ENCODE results near the gene THAP4.
A peak's percentile ranks its signal among the peaks of the same experiment; 100 is the strongest.

Gene THAP4, protein sequence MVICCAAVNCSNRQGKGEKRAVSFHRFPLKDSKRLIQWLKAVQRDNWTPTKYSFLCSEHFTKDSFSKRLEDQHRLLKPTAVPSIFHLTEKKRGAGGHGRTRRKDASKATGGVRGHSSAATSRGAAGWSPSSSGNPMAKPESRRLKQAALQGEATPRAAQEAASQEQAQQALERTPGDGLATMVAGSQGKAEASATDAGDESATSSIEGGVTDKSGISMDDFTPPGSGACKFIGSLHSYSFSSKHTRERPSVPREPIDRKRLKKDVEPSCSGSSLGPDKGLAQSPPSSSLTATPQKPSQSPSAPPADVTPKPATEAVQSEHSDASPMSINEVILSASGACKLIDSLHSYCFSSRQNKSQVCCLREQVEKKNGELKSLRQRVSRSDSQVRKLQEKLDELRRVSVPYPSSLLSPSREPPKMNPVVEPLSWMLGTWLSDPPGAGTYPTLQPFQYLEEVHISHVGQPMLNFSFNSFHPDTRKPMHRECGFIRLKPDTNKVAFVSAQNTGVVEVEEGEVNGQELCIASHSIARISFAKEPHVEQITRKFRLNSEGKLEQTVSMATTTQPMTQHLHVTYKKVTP

DNA sequence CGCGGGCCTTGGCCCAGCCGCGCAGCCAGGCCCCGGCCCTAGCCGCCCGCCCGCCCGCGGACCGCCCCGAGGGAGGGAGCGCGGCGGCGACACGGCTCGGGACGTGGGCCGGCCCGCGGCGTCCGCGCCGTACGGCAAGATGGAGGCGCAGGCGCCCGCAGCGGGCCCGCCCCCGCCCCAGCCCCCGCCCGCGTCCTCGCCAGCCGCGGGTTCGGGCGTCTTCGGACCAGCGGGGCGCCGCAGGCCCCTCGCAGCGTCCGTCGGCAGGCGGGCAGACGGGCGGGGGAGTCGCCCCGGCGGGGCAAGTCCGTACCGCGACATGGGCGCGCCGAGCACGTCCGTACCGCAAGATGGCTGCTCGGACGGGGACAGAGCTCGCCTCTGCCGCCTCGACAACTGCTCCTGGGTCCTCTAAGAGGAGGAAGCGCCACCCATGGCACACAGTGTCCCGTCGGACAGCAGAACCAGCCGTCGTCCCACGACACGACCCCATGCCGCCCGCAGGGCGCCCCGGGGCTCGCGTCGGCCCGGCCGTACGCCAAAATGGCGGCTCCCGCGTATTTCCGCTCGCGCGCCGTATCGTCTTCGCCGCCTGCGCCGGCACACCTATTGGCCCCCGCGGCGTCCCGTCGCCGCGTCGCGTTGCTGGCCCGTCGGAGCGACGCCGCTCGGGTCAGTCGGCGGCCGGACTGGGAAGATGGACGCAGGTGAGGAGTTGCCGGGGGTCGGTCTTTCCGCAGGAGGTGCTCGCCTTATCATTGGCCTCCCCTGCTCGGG is at the start of gene THAP4, which contains the start of gene ATG4B:
Gene THAP4, minus strand, starts transcription at position 141 of the 777 bp plus-strand sequence. CDS start 141 bp downstream, outside the sequence.
Gene ATG4B, plus strand, starts transcription at position 676 of the 777 bp plus-strand sequence. Its CDS starts 22 bp downstream, at position 698.
- peak; percentile 84 for DNase-seq

DNA sequence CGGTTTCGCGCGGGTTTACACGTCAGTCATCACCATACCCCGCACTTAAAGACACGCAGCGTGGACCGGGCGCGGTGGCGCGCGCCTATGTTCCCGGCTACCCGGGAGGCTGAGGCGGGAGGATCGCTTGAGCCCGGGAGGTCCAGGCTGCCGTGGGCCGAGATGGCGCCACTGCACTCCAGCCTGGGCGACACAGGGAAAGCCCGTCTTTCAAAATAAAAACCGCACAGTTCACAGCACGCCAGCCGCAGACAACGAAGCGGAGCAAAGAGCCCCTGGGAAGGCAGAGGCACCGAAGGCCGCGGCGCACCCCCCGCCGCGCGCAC is 49.3 kb upstream of the THAP4 start:
- DNase-seq = no peak

DNA sequence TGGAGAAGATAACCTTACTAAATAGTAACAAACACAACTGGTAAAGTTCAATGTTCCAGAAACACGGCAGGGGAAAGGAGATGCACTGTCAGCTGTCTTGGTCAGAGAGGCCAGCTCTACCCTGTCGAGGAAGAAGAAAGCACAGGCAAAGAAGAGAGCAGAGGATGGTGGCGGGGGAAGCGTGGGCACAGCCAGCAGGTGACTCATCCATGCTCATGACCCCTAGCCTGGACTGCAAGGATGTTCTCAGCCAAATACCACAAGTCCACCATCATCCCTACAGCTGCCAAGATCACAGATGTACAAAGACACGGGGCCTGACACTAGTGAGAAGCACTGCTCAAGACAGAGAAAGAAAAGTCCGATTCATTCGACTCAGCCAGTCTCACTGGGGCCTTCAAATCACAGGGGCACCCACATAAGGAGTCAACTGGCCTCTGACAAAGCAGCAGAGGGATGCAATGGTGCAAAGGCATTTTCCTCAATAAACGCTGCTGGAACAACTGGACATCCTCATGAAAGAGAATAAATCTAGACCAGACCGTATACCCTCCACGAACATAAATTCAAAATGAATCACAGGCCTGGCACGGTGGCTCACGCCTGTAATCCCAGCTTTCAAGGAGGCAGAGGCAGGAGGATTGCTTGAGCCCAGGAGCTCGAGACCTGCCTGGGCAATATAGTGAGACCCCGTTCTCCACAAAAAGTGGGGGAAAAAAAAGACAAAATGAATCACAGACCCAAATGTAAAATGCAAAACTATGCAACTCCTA is 44.1 kb upstream of the THAP4 start:
- peak; percentile 98 for DNase-seq

DNA sequence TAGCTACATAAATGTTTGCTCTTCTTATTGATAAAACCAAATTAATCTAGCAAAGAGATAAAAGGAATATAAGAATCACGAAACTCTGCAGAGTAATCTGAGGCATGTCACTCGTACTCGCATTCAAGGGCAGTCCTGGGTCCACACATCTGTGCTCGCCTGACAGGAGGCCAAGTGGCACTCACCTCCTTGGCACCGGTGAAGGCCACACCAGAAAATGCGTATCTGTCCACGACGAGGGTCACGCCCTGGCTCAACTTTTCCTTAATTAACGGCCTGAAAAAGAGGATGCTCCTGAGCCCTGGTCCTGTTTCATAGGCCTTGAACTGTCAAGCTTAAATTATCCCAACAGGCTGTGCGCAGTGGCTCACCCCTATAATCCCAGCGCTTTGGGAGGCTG is 43.1 kb upstream of the THAP4 start:
- DNase-seq = no peak

DNA sequence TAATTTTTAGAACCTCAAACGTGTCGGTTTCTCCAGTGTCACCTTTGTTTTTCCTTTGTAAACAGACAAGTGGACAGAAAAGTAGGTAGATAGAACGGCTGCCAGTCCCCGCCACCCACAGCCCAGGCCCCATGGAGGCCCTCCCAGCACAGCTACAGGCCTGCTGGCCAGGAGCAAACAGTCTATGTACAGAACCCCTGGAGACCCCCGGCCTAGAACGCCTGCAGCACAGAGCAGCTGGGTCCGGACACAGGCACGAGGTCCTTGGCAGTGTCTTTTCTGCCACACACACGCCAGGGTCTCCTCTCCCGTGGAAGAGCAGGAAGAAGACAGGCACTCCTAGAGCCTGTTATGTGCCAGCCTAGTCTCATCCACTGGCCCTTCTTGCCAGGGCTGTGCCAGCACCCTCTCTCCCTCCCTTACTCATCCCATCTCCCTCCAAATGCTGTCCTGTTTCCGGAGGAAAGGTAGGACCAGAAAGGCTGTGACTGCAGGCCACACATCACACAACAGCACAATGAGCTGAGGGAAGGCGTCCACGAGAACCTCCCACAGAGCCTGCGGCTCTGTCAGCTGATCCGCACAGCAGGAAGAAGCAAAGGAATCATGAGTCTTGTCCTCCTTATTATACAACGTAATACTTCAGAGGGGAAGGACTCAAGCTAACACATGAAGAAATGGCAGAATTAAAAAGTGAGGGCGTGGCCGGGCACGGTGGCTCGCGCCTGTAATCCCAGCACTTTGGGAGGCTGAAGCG is 42.0 kb upstream of the THAP4 start:
- DNase-seq = no peak

DNA sequence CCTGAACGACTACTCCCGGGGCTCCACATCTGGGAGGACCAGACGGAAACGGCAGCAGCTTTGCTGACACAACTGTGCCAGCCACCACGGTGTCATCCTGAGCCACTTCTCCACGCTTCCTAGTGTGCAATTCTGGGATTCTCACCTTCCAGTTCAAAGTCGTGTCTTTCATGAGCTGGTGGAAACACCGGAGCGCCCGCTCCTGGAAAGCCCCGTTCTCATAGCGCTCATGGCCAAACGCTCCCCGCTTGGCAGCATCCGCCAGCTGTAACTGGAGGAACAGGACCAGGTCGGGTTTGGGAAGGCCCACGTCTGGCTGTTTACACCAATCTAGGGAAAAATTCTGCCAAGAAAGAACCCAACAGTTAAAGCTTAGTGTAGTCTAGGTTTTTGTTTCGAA is 41.3 kb upstream of the THAP4 start:
- no peak for DNase-seq

DNA sequence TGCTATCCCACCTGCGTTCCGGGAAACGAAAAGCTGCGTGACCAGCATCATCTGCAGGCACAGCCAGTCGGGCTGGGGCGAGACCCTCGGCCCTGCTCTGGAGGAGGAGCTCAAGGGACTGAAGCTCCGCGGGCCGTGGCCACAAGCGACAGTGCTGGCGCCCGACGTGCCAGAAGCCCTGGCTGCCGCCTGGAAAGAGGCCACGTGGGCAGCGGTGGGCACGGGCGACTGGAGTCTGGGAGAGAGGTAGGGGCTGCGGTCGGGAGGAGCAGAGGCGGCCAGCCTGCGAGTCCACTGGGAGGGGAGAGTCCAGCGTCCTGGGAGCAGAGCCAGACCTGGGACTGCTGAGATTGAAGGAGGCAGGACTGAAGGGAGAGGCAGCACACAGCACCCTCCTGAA is 40.4 kb upstream of the THAP4 start:
- DNase-seq = no peak

DNA sequence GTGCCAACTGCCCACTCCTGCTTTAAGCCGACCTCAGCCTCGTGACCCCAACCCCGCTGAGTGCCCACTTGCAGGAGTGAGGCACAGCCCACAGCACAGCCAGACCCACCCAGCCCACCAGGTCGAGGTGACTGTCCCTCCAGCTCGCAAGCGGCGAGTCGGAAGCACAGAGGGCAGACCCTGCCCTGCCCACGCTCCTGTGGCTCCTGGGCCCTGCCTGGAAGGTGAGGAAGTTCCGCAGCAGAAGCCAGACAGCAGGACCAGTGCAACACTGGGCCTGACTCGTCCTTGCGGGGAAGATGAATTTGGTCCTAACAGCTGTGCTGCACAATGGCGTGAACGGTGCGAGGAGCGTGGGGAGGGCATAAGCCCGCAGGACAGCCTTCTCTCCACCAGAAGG is 39.7 kb upstream of the THAP4 start:
- DNase-seq = no peak

DNA sequence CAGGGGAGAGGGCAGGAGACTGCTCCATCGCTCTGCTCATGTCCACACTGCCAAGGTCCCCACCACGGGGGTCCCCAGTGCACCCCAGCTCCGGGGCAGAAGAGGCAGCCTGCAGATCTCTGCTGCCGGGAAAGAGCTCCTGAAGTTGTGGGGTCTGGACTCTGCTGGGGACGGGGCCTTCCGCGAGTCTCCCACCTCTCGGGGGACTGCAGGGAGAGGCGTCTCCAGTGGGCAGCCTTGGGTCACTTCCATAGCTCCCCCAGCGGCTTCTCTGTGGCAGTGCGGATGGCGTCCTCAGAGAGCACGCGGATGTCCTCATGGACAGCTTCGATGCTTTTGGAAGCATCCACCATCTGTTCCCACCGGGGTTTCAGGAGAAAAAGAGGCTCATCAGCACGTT is 38.9 kb upstream of the THAP4 start:
- DNase-seq = no peak

DNA sequence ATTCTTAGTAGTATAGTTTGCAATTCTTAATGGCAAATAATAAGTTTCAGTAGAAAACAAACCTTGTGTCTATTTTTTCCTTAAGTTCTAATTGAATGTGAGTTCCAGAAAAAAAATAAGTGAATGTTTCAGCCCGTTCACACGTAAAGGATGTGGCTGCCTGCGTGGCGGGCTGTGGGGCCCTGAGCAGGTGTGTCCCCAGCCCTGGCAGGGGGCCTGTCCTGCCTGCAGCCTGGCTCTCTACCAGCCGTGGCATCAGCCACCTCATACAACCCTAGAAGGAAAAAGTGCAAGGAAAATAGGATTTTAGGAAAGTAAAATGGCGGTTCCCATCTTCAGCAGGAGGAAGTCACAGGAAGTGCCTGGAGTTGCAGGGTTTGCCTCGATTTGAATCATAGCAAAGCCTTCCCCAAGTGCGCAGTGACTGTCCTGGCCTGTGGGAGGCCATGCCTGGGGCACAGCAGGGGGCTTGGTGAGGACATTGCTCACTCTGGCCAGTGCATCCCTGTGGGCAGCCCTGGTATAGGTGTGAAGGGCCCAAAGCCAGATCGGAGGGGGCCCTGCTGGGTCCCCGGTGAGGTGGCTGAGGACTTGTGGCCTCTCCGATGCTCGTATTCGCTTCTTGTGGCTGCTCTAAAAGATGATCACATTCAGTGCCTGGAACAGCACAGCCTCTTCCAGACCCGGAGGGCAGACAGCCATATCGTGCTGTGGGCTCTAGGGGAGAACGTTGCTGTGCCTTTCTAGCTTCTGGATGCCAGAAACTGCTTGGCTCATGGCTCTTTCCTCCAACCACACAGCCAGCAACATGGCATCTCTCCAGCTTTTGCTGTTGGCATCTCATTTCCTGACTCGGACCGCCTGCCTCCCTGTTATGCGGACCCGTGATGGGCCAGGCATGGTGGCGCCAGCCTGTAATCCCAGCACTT is 37.1 kb upstream of the THAP4 start:
- peak; percentile 21 for DNase-seq

DNA sequence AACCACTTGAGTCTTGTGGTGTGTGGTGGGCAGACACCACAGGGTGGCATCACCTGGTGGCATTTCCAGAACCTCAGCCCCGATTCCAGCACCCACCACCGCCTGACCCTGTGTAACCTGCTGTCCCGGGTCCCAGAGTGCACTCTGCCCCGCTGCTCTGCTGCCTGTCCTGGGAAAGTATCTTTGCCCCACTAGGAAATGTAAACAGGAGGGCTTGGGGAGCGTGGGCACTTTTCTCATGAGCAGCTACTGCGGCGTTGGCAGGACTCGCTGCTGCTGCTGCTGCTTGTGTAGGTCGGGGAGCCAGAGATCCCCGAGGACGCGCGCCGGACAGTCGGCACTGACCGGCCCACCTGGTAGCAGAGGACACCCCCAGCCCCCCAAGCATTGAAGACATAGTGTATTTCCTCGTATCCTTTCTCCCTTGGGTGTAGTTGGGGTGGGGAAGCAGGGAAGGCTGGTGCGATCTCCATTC is 36.3 kb upstream of the THAP4 start:
- DNase-seq = no peak

DNA sequence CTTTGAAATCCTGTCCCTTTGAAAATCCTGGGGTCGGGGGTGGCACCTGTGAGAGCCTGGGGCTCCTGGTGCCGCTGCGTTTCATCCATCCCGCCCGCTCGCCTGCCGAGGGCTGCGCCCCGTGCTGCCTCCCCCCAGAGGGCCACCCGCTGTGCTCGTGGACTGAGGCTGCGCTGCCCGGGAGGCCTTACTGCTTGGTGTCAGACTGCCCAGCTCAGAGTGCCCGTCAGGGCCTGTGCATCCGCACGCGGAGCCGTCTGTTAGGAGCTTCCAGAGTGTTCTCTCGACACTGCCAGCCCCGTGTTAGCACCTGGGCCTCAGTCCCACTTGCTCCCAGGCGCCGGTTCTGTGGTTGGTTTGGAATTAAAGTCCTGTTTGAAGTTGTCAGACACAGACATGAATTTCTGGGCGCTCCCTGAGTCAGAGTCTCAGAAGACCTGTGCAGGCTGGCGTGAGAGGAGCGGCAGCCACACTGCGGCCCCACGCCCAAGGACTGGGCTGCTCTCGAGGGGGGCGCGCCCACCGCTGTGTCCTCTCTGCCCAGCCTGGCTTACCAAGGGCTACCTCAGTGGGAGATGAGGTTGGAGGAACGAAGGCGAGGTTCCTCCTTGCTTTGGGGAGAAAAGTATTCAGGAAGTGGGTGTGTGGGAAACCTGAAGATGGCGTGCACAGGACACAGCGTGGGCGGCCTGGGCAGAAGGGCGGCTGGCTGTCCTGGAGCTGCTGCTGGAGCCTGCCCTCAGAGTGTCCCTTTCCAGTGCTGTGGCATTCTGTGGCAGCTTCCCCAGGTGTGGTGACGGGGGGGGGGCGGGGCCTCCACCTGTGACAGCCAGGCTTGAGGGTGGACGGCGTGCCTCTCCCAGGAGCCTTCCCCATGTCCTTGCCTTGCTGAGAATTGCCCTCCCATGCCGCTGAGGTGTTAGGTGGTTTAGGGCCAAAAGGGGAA is 35.6 kb upstream of the THAP4 start:
- no peak for DNase-seq

DNA sequence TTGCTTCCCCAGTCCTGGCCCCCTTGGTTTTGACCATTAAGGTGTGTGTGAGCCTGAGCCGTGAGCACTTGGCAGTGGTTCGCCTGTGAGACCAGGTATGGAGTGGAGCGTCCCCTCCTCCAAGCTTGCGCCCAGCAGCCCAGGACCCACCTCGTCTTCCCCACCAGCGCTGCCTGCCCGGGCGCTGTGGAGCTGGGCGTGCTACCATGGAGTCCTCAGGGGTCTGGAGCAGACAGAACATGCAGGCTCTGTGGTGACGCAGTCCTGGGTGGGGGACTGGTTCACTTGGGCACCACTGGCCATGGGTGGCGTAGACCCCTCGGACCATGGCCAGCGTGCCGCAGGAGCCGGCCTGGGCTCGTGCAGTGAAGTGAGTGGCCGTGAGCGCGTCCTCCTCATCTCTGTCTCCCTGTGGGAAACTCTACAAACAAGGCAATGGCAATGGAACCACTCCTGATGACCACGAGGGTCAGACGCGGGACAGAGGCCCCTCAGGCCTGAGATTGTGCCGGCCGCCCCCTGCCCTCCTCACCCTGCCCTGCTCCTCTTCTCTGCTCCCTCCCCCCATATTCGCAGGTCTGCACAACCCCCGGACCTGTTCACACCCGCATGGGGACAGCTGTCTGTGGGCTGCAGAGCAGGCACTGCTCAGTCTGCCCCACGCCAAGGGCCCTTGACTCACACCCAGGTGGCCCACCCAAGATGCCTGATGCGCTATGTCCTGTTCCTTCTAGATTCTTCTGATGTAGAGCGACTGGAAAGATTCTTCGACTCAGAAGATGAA is 34.7 kb upstream of the THAP4 start:
- DNase-seq = no peak

DNA sequence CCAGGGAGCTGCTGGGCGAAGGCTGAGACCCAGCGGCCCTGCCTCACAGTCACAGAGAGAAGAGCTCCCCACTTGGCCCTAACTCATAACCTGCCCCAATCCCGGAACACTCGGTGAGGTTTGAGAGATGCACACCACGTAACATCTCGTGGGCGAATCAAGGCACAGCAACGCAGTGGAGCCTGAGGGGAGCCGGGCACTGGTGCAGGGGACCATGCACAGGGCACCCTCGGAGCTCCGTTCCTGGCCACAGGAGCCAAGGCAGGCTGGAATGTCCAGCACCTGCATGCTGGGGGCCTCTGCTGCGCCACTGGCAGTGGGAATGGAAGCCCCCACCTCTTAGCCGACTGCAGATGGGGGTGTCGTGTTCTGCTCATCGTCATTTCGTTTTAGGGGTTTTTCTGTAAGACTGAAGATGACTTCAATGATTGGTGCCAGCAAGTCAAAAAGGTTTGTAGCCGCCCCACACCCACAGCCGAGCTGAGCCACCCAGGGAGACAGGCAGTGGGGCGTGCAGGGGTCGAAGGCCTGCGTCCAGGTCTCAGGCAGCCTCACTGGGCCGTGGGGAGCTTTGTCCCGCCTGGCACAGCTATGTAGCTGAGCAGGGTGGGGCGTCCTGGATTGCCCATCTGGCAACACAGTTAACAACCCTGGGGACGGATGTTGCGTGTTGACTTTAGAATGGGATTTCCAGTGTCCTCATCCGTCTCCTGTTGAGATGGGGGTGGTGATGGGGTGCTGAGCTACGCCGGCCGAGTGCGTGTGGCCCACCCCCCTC is 33.6 kb upstream of the THAP4 start:
- no peak for DNase-seq

DNA sequence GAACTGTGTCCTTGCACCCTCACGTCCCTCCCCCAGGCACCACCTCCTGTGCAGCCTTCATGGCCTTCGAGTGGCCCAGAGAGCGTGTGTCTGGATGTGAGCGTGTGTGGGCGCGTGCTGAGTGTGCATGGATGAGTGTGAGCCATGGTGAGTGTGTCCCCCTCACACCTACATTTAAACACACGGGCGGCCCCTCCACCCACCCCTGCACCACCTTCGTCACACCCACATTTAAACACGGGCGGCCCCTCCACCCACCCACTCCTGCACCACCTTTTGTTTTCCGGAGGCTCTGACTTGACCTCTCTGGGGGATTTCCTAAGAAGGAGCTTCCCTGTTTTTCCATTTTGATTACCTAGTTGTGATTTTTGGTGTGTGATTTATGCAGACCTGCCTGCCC is 31.9 kb upstream of the THAP4 start:
- DNase-seq = no peak

DNA sequence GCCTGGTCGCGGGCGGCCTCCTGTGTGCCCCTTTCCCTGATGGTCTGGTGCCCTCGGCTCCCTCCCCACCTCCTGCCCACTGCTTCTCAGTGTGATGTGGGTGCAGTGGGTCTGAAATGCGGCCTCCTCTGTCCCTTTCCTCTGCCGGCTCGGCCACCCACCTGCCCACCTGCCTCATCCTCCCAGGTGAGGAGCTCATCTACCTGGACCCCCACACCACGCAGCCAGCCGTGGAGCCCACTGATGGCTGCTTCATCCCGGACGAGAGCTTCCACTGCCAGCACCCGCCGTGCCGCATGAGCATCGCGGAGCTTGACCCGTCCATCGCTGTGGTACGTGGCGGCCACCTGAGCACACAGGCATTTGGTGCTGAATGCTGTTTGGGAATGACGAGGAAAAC is 31.4 kb upstream of the THAP4 start:
- no peak for DNase-seq

DNA sequence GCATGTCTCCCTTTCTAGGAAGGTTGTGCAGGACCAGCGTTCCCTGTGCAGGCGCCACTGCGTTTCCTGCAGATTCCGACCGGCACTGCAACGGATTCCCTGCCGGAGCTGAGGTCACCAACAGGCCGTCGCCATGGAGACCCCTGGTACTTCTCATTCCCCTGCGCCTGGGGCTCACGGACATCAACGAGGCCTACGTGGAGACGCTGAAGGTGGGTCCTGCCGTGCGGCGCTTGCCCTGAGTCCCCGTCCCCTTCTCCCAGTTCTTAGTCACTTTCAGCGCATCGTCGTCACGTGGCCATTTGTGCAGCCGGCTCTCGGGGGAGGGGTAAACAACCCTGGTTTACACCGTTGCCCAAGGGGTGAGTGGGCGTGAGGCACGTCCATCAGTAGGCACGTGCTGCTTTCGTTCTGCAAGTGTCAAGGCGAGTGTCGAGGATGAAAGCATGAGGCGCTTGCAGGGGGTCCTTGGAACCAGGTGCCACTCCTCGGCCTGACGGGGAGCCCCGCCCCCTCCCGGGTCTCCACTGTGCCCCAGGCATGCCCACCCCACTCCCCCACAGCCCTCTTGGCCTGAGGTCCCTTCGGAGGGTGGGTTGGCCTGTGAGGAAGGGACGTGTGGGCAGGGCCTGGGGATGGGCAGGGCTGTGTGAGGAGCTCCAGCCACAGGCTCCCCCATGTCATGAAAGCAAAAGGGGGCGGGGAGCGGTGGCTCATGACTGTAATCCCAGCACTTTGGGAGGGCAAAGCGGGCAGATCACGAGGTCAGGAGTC is 29.9 kb upstream of the THAP4 start:
- DNase-seq = no peak
